ENCODE measurements around the gene HPN. TPM values are rescaled to one million over a fixed set of nuclear protein-coding genes. Genes with fewer than 3 reads are reported as not detected.

Gene HPN
- total and polyA plus RNA-seq, 7 donors, result 1.6 to 17.7 (median 5.2) TPM

- H3K9me3 ChIP-seq, result no peaks in the 10 kb centered on the region
- H3K27ac ChIP-seq, result no peak overlapping the region
- intact Hi-C loops (cut with DNase I), result no loop called here
- no peaks in the 10 kb centered on the region for H3K27me3 ChIP-seq (ENCODE audit: insufficient read depth in 3 of 3, low read length in 2 of 3)
- H3K4me1 ChIP-seq, result no peaks in the 10 kb centered on the region
- DNase-seq (no peak), ATAC-seq (no peak)
- TF ChIP-seq CTCF (IDR thresholded peaks at IDR 0.05), result no peak
- H3K36me3 ChIP-seq (ENCODE audit: insufficient read depth in 1 of 2, low read depth in 1 of 2), result no peaks in the 10 kb centered on the region
- 75 to 79% (median 77%) methylated on average over 8 to 9 of the region's 9 CpGs for WGBS, 3 donors
- no peak overlapping the region for H3K4me3 ChIP-seq
These were observed 69.5 kb downstream of the HPN start for GRCh38 chr19:35110974-35111373.

DNA sequence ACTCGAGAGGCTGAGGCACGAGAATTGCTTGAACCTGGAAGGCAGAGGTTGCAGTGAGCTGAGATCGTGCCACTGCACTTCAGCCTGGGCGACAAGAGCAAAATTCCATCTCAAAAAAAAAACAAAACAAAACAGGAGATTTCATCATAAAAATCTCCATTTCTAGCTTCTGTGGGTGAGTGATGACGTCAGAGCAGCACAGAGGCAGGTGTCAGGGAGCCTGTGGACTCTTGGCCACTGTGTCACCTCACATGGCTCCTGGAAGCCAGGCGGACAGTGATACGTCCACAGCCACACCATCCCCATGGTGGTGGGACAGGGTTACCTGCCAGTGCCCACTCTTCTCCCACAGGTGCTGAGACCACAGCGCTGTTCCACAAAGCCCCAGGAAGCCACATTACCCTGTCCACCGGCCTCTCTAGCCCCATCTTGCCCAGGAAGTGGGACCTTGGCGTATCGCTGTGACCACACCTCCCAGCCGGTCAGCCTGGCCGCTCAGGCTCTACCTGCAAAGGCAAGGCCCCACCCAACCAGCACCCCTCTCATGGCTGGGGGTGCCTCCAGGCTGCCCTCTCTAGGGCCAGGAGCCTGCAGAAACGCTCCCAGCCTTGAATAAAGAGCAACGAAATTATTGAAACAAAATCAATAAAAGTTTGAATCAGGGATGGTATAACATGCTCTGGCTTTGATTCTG lies 71.6 kb downstream of the HPN start:
- H3K36me3 ChIP-seq (ENCODE audit: insufficient read depth in 1 of 2, low read depth in 1 of 2), result no peaks in the 10 kb centered on the region
- no peak for TF ChIP-seq CTCF (IDR thresholded peaks at IDR 0.05)
- no peaks in the 10 kb centered on the region for H3K27me3 ChIP-seq (ENCODE audit: insufficient read depth in 3 of 3, low read length in 2 of 3)
- intact Hi-C loops (cut with DNase I), result no loop called here
- WGBS, 3 donors, result 92 to 95% (median 95%) methylated on average over 15 of the region's 15 CpGs
- no peak for ATAC-seq
- H3K9me3 ChIP-seq, result no peaks in the 10 kb centered on the region
- H3K4me3 ChIP-seq, result no peak overlapping the region
- DNase-seq, result no peak
- H3K27ac ChIP-seq, result no peak overlapping the region
- H3K4me1 ChIP-seq, result no peaks in the 10 kb centered on the region

DNA sequence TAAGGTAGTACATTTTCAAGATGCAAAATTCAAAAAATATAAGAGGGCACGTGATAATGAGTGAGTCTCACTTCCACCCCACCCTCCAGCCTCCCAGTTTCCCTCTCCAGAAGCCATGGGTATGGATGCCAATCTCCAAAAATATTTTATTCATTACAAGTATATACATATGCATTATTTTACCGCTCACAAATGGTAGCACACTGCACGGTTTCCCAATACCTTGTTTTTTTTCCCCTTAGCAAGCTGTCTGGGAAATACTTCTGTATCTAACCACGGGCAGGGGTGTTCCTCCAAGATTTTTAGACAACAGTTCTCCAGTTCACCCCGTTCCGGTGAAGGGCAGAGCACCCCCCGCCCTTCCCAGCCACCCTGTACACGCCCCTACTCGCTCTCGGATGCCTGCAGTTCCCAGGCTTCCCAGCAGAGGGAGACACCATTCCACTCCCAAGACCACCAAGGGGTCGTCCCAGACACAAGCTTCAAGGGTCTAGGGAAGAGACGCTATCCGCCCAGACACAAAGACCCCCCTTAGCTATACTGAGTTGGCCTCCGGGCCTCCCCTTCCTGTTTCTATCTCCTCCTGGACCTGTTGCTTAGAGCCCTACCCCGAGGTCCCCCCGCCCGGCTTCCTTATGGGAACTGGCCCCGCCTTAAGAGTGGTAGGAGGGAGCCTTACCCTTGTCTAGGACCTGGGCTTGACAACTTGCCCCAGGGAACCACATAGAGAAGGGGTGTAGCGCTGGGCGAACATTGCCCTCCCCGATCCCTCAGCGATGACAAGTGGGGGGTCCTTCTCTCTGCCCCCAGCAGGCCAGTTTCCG lies 73.0 kb downstream of the HPN start:
- Histone ChIP-seq H3K36me3 (ENCODE audit: insufficient read depth in 1 of 2, low read depth in 1 of 2) (no peaks in the 10 kb centered on the region), H3K27me3 (ENCODE audit: insufficient read depth in 3 of 3, low read length in 2 of 3) (no peaks in the 10 kb centered on the region), H3K4me3 (peak overlapping the region; percentile 63), H3K9me3 (no peaks in the 10 kb centered on the region), H3K27ac (no peak overlapping the region), H3K4me1 (no peaks in the 10 kb centered on the region)
- 10 to 14% (median 11%) methylated on average over 23 of the region's 23 CpGs for WGBS, 3 donors
- DNase-seq (peak; percentile 67 to 83), ATAC-seq (peak; percentile 78 to 91 (median 82))
- intact Hi-C loops (cut with DNase I), result loop anchor here (1.0 to 2.0 kb wide), 2 partner anchors 20 to 21 kb away; partner anchors contain the start of gene LGI4 (in 2 of the 2)
- TF ChIP-seq CTCF (IDR thresholded peaks at IDR 0.05), result peak; percentile 98

- no peak within 1 kb of the TSS for H3K27ac ChIP-seq
- no peaks in the 10 kb centered on the region for H3K4me1 ChIP-seq
- DNase-seq, result no peak
- H3K27me3 ChIP-seq (ENCODE audit: insufficient read depth in 3 of 3, low read length in 2 of 3), result no peaks in the 10 kb centered on the region
- no peaks in the 10 kb centered on the region for H3K36me3 ChIP-seq (ENCODE audit: insufficient read depth in 1 of 2, low read depth in 1 of 2)
- peak in 2 of 4 donors; percentile 15 to 30 for ATAC-seq
- no peak for TF ChIP-seq CTCF (IDR thresholded peaks at IDR 0.05)
- intact Hi-C loops (cut with DNase I), result loop anchor here in 1 of 2 donors (2.0 kb wide), 1 partner anchor 19 kb away; the partner anchor contains the start of gene LGI4
- WGBS, 3 donors, result 52 to 62% (median 55%) methylated on average over 14 of the region's 14 CpGs
- H3K9me3 ChIP-seq, result no peaks in the 10 kb centered on the region
- H3K4me3 ChIP-seq, result peak within 1 kb of the TSS; percentile 63
These were observed 73.8 kb downstream of the HPN start, which contains the start of gene FXYD3 for GRCh38 chr19:35115177-35115951. Gene FXYD3, plus strand, starts transcription at chr19:35115823. Its CDS starts 3,554 bp downstream, at chr19:35119377.

Other genes with a start within 250 kb of the HPN start
- 1 to 10 TPM in 3 of 4 donors, under 1 TPM in 1; 0.86 to 2.1 (median 1.6) TPM for gene ZNF30, start 114.8 kb upstream of the HPN start, total RNA-seq
- 1 to 10 TPM in 2 of 3 donors, under 1 TPM in 1; 0.91 to 6.6 (median 1.9) TPM for gene ZNF30, start 114.8 kb upstream of the HPN start, polyA plus RNA-seq
- gene ZNF792, start 77.5 kb upstream of the HPN start, total RNA-seq, result 1 to 10 TPM; 1.5 to 4.2 (median 2.0) TPM
- 1 to 10 TPM in 1 of 3 donors, under 1 TPM in 2; 0.83 to 1.3 (median 0.93) TPM for gene ZNF792, start 77.5 kb upstream of the HPN start, polyA plus RNA-seq
- 10 to 100 TPM; 36.3 to 55.0 (median 38.3) TPM for gene GRAMD1A, start 41.4 kb upstream of the HPN start, total RNA-seq
- 10 to 100 TPM; 15.6 to 33.4 (median 17.4) TPM for gene GRAMD1A, start 41.4 kb upstream of the HPN start, polyA plus RNA-seq
- 100 to 1,000 TPM in 3 of 4 donors, 10 to 100 TPM in 1; 95.9 to 345 (median 218) TPM for gene SCN1B, start 11.3 kb upstream of the HPN start, total RNA-seq
- gene SCN1B, start 11.3 kb upstream of the HPN start, polyA plus RNA-seq, result 100 to 1,000 TPM in 2 of 3 donors, 10 to 100 TPM in 1; 55.6 to 282 (median 248) TPM
- gene FXYD3, start 74.1 kb downstream of the HPN start, total RNA-seq, result not detected
- gene FXYD3, start 74.1 kb downstream of the HPN start, polyA plus RNA-seq, result under 1 TPM; 0.10 to 0.38 (median 0.13) TPM
- 10 to 100 TPM in 3 of 4 donors, 1 to 10 TPM in 1; 3.3 to 22.1 (median 17.3) TPM for gene LGI4, start 93.3 kb downstream of the HPN start, total RNA-seq
- gene LGI4, start 93.3 kb downstream of the HPN start, polyA plus RNA-seq, result 10 to 100 TPM in 1 of 3 donors, 1 to 10 TPM in 2; 3.2 to 17.1 (median 9.5) TPM
- 100 to 1,000 TPM; 409 to 860 (median 548) TPM for gene FXYD1, start 97.1 kb downstream of the HPN start, total RNA-seq
- gene FXYD1, start 97.1 kb downstream of the HPN start, polyA plus RNA-seq, result 100 to 1,000 TPM; 210 to 581 (median 299) TPM
- under 1 TPM in 3 of 4 donors, not detected in 1; 0.56 to 0.65 (median 0.58) TPM for gene FXYD7, start 101.5 kb downstream of the HPN start, total RNA-seq
- under 1 TPM in 1 of 3 donors, not detected in 2; 0.13 TPM for gene FXYD7, start 101.5 kb downstream of the HPN start, polyA plus RNA-seq
- 10 to 100 TPM in 3 of 4 donors, 1 to 10 TPM in 1; 9.5 to 14.8 (median 11.7) TPM for gene FXYD5, start 113.0 kb downstream of the HPN start, total RNA-seq
- 10 to 100 TPM in 2 of 3 donors, 1 to 10 TPM in 1; 6.4 to 19.1 (median 11.5) TPM for gene FXYD5, start 113.0 kb downstream of the HPN start, polyA plus RNA-seq
- not detected for gene FAM187B, start 187.0 kb downstream of the HPN start, total RNA-seq
- under 1 TPM in 1 of 3 donors, not detected in 2; 0.03 TPM for gene FAM187B, start 187.0 kb downstream of the HPN start, polyA plus RNA-seq
- gene LSR, start 207.3 kb downstream of the HPN start, total RNA-seq, result 1 to 10 TPM; 1.8 to 5.2 (median 2.7) TPM
- 1 to 10 TPM; 1.7 to 4.4 (median 2.4) TPM for gene LSR, start 207.3 kb downstream of the HPN start, polyA plus RNA-seq
- gene USF2, start 227.2 kb downstream of the HPN start, total RNA-seq, result 100 to 1,000 TPM; 141 to 196 (median 188) TPM
- gene USF2, start 227.2 kb downstream of the HPN start, polyA plus RNA-seq, result 100 to 1,000 TPM in 2 of 3 donors, 10 to 100 TPM in 1; 94.4 to 179 (median 142) TPM
- gene HAMP, start 240.8 kb downstream of the HPN start, total RNA-seq, result under 1 TPM in 2 of 4 donors, not detected in 2; 0.22 to 0.42 TPM
- gene HAMP, start 240.8 kb downstream of the HPN start, polyA plus RNA-seq, result not detected